GM19397 (cell line): Measurements from ENCODE around the gene SLC12A6.

Source experiments
- ATAC-seq: cut with Tn5 transposase; IDR thresholded peaks from one replicate; pipeline ENCODE4 v1.9.1; 2021; ENCODE audit warnings: mild to moderate bottlenecking, moderate library complexity; ENCODE audit not compliant: unreplicated experiment

Gene SLC12A6

DNA sequence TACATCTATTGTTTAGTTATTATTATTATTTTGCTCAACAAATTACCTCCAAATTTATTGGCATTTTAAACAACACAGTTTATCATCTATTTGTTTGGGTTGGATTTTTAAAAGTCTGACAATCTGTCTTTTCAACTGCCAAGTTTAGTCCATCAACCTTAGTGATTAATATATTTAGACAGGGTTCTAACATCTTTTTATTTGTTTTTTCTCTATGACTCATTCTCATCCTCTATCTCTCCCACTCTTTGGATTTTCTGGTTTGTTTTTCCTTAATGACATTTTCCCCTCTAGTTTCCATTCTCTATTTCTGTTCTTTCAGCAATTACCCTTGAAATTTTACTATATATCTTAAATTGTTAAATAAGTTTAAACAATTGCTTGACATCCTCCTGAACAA lies 70.8 kb downstream of the SLC12A6 start:
- no peak for ATAC-seq

DNA sequence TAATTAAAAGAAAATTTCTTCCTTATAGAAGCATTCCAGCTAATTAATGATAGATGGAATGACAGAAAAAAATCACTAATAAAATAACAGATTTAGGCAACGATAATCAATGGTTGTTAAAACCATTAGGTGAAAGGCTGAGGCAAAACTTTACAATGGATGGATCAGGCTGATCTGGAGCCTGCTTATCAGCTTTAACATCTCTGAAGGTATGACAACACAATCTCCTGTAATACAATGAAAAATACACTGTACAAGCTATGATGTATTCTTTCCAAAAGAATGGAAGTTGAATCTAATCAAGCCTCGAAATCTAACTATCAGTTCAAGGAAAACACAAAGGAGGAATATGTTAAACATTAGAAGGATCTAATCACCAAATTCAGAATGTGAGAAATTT lies 73.5 kb downstream of the SLC12A6 start:
- no peak for ATAC-seq

DNA sequence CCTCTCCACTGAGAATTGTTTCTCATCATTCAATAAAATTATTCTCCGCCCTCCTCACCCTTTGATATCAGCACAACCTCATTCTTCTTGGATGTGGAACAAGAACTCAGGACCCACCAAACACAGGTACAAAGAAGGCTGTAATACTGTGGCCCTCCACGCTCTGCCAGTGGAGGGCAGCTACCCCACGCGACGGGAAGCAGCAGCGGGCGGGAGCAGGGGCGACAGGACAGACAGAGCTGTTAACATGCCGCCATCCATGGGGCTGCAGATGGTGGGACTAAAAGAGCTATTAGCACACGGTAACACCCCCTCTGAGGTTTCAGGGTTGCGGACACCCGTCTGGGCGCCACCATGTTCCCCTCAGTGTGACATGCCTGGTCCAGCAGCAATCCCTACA lies 75.2 kb downstream of the SLC12A6 start:
- ATAC-seq = no peak

DNA sequence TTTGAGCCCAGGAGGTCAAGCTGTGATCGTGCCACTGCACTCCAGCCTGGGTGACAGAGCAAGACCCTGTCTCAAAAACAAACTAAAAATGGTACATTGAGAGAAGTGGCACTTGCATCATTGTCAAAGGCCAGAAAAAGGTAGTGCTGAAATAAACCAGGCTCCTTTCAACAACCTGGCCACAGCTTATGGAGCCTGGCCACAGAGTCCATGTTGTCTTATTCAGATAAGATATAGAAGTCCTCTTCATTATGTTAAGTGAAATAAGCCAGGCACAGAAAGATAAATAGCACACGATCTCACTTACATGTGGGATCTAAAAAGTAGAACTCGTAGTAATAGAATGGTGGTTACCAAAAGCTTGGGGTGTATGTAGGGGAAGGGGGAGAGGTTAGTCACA lies 78.0 kb downstream of the SLC12A6 start:
- ATAC-seq = no peak

DNA sequence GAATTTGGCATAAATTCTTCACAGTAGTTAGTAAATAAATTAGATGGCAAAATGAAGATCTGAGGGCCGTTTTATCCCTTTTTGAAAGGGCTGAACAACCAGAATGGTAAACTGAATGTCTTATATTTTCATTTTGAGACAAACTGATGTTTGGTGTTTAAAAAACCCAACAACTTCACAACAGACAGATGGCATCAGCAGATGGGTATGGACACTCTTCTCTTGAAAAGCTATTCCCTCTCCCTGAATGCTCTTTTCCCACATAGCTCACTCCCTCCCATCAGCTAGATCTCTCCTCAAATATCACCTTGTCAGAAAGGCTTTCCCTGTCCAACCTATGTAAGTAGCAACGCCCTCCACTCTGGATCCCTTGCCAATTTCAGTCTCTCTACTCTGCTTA lies 79.4 kb downstream of the SLC12A6 start:
- no peak for ATAC-seq

DNA sequence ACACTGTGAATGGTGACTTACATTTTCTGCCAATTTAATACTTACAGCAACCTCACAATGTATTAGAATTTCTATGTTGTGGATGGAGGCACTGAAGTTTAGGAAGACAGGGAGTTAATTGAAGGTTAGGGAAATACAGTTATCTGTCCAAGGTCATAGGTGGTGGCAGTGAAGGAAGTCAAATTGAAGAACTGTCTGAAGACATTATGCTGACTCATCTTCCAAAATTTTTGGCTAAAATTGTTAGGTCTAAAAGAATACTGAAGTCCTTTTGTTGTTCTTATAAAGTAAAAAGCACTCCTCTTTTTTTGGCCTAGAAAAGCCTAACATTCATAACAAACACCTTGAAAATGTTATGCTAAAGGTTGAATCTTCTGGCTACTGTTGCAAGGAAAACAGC lies 85.0 kb downstream of the SLC12A6 start:
- ATAC-seq = no peak

DNA sequence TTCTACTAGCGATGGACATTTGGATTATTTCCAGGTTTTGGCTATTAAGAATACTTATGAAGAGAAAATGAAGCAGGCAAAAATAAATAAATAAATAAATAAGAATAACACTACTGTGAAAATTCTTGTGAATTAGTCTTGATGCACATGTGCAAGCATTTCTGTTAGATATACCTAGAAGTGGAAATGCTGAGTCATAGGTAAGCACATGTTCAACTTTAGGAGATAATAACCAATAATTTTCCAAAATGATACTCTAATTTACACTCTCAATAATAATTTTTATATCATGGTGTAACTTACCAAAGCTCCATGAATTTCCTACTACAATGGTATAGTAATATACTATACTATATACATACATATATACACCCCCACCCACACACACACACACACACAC lies 89.4 kb downstream of the SLC12A6 start:
- no peak for ATAC-seq

DNA sequence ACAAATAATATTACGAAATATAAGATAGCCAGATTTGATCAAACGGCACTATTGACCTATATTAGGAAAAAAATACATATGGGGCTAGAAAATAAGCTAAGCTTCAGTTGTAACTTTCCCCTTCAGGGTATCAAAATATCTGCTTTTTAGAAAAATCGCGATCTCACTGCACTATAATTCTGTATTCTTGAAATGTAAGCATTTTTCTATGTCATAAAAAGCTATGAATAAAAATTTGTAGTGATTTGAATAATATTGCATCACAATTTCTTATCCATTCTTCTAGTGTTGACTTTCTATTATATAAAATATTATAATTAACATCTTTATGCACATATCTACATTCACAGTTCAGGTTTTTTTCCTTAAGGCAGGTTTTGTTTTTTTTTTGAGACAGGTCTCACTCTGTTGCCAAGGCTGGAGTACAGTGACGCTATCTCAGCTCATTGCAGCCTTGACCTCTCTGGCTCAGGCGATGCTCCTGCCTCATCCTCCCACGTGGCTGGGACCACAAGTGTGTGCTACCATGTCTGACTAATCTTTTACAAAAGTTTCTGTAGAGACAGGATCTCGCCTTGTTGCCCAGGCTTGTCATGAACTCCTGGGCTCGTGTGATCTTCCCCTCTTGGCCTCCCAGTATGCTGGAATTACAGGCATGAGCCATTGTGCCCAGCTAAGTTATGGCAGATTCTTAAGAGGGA lies 91.2 kb downstream of the SLC12A6 start:
- no peak for ATAC-seq

DNA sequence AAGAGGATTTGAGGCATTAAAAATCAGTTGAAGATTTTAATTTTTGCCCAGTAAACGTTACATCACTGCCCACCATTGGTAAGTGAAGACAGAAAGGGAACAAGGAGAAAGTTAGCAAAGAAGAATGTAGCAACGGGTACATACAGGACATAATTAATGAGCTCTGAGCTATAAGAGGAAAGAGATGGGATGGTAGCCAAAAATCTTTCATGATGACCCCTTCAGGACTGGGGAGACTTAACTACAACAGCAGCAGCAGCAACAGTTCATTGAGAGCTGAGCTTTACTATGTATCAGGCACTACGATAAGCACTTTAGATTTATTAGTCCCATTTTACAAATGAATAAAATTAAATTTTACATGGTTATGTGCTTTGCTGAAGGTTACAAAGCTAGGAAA lies 94.4 kb downstream of the SLC12A6 start:
- no peak for ATAC-seq

DNA sequence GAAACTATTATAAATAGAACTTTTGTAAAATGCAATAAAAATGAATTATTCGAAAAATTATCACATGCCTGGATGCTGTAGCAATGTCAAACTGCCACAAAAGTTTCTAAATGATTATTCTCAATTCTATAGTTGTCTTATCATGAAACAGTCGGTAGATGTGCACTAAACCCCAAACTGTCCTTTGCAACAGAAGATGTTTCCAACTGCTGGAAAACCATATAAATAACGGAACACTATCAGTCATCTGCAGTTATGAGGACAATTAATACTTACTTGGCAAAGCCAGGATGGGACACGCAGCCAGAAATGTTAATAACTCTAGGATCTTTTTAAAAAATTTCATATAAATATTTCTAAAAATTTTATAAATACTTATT lies 95.3 kb downstream of the SLC12A6 start:
- no peak for ATAC-seq

DNA sequence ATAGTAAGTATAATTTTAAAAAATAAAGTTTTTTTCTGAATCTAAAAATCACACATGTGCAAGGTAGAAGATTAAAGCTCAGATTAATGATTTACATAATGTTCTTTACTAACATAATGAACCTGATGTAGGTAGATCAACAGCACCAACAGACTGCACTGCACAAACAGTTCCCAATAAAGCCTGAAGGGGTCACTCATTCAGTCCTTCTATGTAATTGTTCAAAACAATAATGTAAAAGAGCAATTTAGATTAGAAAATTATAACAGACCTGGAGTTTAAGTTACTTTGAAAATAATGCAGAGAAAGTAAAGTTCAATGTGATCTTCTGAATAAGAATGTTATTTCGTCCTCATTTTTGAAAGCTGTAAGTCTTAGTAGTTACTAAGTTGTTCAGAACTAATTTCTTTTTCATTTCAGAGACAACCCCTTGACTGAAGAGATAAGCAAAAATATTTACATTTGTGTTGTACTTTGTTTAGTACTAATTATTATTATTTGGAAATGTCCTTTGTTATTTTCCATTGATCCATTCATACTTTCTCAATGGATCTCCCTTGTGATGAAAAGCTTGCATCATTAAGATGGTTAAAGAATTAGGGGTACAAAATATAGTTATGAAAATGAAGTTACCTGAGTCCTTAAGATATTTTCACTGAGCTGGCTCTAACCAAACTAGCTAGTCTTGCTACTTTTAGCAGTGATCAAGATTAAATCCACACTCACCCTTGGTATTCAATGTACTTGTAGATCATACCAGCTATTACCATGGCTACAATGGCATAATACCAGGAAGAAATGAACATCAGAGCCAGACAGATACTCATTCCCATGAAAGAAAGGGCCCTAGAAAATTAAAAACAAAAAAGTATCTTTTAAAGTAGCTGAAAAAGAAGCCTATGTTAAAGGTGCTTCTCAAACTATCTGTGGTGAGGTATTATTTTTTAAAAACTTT lies 95.9 kb downstream of the SLC12A6 start:
- ATAC-seq = no peak

DNA sequence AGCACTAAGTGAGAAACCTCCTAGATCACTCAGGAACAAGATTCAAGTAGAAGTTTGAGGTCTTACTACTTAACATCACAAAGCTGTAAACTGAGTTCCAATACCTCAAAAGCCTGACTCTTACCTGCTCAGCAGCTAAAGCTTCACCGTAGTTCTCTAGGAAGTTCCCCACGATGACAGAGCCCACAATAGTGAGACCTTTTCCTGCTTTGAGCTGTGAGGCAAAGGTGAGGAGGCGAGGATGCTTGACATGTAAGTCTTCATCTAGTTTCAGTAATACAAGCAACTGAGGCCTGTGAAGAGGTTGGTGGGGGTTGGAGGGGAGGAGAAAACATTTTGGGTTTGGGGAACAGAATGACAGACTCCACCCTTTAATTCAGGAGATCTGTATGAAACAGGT lies 97.0 kb downstream of the SLC12A6 start:
- no peak for ATAC-seq

DNA sequence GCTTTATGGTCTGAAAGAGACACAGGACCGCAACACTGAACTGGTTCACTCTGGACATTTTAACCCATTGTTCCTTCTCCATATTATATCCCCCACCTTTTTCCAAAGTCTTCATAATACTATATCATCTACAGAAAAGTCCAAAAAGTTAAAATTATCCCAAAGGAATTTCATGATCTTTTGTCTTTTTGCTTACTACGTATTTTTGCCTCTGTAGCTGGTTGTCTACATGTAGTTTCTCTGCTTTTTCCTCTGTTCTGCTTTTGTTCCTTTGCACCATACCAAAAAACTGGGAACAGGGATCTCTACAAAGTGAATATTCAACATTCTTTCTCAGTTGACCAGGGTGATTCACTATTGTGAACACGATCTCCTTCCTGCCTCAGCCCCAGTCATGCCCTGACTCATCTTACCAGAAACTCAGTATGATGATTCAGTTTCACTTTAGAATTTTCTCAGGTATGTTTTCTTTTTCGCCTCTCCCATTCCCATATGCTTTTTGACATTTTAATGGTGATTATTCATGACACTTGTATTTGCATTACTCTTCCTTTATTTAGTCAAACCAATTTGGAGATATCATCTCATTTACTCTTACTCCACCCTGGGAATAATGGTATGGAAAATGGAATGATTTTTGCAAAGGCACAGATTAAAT lies 98.3 kb downstream of the SLC12A6 start:
- no peak for ATAC-seq

DNA sequence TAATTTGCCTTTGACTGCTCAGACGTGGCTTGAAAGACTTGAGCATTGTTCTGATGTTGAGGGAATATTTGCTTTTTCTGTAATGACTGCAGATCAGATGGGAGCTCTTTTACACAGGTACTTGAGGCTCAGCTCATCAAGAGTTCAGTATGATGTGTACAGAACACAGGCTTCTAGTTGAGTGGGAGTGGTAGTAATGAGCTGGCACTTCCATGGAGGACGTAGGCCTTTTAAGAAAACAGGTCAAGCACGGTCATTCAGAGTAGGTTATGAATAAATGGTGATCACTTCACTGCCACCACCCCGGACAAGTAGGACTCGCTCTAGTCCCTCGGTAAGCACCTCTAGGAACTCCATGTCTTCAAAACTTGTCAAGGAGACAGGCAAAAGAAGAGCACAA lies 104.0 kb downstream of the SLC12A6 start:
- ATAC-seq = no peak

DNA sequence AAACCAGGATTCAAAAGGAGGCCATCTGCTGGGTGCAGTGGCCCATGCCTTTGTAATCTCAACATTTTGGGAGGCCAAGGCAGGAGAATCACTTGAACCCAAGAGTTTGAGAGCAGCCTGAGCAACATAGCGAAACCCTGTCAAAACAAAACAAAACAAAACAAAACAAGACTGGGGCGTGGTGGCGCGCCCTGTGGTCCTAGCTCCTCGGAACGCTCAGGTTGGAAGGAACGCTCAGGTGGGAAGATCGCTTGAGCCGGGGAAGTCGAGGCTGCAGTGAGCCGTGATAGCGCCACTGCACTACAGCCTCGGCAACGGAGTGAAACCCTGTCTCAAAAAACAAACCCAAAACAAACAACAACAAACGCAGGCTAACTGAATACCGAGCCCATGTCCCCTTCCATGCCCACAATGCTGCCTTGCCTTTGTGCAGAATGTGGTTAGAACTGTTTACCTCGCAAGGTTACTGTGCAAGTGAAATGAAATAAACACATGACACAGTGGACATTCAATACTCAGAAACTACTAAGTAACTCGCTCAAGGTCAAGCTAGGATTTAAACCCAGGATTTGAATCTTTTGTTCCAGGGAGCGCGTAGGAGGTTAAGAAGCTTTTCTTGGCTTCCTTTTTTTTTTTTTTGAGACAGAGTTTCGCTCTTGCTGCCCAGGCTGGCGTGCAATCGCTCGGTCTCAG lies 113.5 kb downstream of the SLC12A6 start:
- no peak for ATAC-seq

DNA sequence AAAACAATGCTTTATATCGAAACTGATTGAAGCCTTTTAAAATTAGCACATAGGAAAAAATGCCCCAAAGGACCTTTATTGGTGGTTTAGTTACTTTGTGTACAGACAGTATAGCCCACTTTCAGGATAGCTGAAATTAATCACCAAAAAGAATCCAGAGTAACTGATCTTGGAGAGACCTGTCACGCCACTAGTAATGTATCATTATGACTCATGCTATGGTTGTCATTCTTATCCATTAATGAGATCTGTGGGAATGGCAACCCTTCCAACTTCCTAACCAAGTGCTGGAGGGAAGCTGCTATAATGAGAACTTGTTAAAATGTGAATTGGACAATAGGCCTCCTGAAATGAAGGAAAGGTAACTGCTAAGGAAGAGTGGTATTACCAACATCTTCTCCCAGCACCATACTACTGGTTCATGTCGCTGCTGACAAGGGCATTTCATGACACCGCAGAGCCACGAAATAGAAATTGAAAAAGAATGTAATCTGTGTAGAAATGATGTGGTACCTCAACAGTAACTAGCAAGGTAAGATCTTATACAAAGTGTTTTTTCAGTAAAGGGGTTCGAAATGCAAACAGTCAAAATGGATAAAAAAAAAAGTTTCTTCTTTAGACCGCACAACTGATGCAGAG lies 119.9 kb downstream of the SLC12A6 start:
- no peak for ATAC-seq

DNA sequence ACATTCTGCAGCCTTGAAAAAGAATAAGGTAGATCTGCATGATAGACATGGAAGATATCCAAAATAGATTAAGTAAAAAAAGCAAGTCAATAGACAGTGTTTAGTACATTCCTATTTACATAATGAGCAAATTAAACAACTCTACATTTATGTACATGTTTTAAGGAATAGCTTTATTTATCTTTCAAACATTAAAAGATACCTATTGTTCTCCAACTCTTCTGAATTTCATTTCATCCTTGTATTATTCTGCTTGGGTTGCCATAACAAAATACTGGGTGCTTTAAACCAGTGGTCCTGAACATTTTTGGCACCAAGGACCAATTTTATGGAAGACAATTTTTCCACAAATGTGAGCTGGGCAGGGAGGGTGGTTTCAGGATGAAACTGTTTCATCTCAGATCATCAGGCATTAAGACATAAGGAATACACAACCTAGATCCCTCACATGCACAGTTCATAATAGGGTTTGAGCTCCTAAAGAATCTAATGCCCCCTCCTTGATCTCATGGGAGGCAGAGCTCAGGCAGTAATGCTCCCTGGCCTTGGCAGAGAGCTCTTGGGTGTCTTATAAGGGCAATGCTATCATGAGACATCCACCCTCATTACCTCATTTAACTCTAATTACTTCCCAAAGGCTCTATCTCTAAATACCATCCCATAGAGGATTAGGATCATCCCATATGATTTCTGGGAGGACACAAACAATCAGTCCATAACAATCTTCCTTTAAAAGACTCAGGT lies 120.9 kb downstream of the SLC12A6 start:
- ATAC-seq = no peak

DNA sequence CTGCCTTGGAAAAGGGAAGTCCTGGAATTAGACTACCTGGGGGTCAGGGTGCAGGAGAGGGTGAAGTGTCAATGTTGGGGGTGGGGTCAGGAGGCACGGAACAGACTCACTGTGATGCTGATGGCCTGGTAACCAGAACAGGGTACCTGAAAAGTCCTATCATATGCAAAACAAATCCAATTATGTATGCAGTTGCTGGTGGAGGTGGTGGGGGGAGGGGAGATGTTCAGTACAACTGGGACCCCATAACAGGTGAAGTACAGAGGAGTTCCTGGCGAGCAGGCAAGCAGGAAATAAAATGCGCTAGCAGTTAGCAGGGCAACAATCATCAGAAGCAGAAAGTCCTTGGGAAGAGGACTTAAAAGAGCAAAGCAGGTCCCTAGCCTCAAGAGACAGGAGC lies 123.4 kb downstream of the SLC12A6 start:
- no peak for ATAC-seq

DNA sequence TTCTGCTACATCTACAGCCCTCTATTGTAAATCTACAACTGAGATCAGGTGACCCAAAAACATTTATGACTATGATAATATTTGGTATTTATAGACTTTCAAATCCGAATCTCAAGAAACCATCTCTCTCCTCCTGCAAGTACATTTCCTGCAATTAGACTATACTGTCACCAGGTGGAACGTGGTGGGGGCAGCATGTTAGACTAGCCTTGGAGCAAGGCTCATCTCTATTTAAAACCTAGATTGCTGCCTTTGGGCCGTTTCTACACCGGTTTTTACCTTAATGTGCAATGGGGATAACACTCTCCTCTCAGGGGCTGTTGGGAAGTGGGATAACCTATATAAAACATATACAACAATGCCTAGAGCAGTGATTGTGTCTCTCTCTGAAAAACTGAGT lies 123.9 kb downstream of the SLC12A6 start:
- no peak for ATAC-seq
